Right cardiac atrium (tissue), 5 donors: Measurements from ENCODE around the gene ABCA13. TPM values are rescaled to one million over a fixed set of nuclear protein-coding genes. Genes with fewer than 3 reads are reported as not detected.

Experiments used
- ATAC-seq, 2 donors: fragments of 200-7000 bp; cut with Tn5 transposase; one replicate each; pipeline versions ENCODE4 v1.8.0 to v1.9.1; 2020; ENCODE audit warnings: moderate library complexity in 2 of 2, mild to moderate bottlenecking in 1 of 2
- DNase-seq, 3 donors: peaks; one replicate each; pipeline ENCODE4 v3.0.0-alpha.2; 2020
- H3K27ac ChIP-seq: one replicate; pipeline ENCODE4 v1.5.1; 2013; ENCODE audit warnings: mild to moderate bottlenecking, low read length, control low read depth, moderate library complexity
- H3K27me3 ChIP-seq: one replicate; pipeline ENCODE4 v1.6.1; 2013; ENCODE audit not compliant: control insufficient read depth, insufficient read depth
- H3K4me1 ChIP-seq: one replicate; pipeline ENCODE4 v1.6.1; 2013; ENCODE audit warnings: low read length; ENCODE audit not compliant: control insufficient read depth, insufficient read depth
- H3K4me3 ChIP-seq: one replicate; pipeline ENCODE4 v1.5.1; 2013; ENCODE audit warnings: low read length, control low read depth
- H3K9me3 ChIP-seq: one replicate; pipeline ENCODE4 v1.6.1; 2013; ENCODE audit warnings: low read length; ENCODE audit not compliant: control insufficient read depth
- WGBS: extraction: QIAGEN DNeasy Blood & Tissue Kit; methylation state at CpG from one replicate; pipeline ENCODE4 v1.1.7; 2013; 5-methylcytosine and 5-hydroxymethylcytosine counted together
- intact Hi-C, 4 donors: fragments of 100-400 bp; cut with DNase I; formaldehyde crosslinking; loops; one replicate each; pipeline versions ENCODE4 v1.11.0 to v1.14.0; 2022 to 2023
- polyA plus RNA-seq: library from polyadenylated mRNA; stranded (reverse); fragments of 200-250 nt; gene quantifications from one replicate; pipeline ENCODE4 v1.2.3, GENCODE V29; 2013
- total RNA-seq, 4 donors: library from RNA; stranded (reverse); fragmentation: NEBNext Ultra II Directional; extraction: Animal tissue kit (Norgen Biotek cat#: 25700); gene quantifications; one replicate each; pipeline ENCODE4 v1.2.1, GENCODE V29; 2021
- donor health status: healthy with polysubstance abuse.
- donor health status: DM: no; HTN: yes; CAD: no.
- donor health status: DM: no; HTN: no; CAD: no.
- donor health status: DM: no; HTN: yes; CAD: no; lungs with severe emphysema.
- donor health status: DM: yes; HTN: yes; CAD: no.

The ABCA13 gene
- total and polyA plus RNA-seq, 5 donors = not detected

GRCh38 chr7:48441848-48442492 lies 270.7 kb downstream of the ABCA13 start:
- 86% methylated on average over 8 of the region's 8 CpGs for WGBS
- H3K9me3 ChIP-seq = no peaks in the 10 kb centered on the region
- intact Hi-C loops = no loop called here

GRCh38 chr7:48443051-48443450 lies 271.8 kb downstream of the ABCA13 start:
- Histone ChIP-seq H3K9me3 (no peaks in the 10 kb centered on the region), H3K4me3 (no peak overlapping the region), H3K4me1 (no peaks in the 10 kb centered on the region), H3K27ac (no peak overlapping the region), H3K27me3 (no peaks in the 10 kb centered on the region)
- ATAC-seq (no peak), DNase-seq (no peak)
- intact Hi-C loops = no loop called here
- WGBS = 89% methylated on average over 5 of the region's 5 CpGs

More at GRCh38 chr7:48441848-48442492, 270.7 kb downstream of the ABCA13 start:
- no peak overlapping the region for H3K27ac ChIP-seq
- no peaks in the 10 kb centered on the region for H3K4me1 ChIP-seq
- H3K4me3 ChIP-seq = no peak overlapping the region
- ATAC-seq (no peak), DNase-seq (no peak)
- no peaks in the 10 kb centered on the region for H3K27me3 ChIP-seq

GRCh38 chr7:48446721-48447120 lies 275.5 kb downstream of the ABCA13 start:
- no peak for DNase-seq
- Histone ChIP-seq H3K9me3 (no peaks in the 10 kb centered on the region), H3K4me1 (no peaks in the 10 kb centered on the region), H3K4me3 (no peak overlapping the region), H3K27me3 (no peaks in the 10 kb centered on the region), H3K27ac (no peak overlapping the region)
- intact Hi-C loops = no loop called here
- ATAC-seq = no peak

- no peak for ATAC-seq
- no peak overlapping the region for H3K27ac ChIP-seq
- WGBS = 51% methylated on average over 1 of the region's 1 CpG
Observed at GRCh38 chr7:48452218-48452617, 281.0 kb downstream of the ABCA13 start.

GRCh38 chr7:48454750-48455192 lies 283.5 kb downstream of the ABCA13 start:
- WGBS = 86% methylated on average over 38 of the region's 38 CpGs
- H3K9me3 ChIP-seq = no peaks in the 10 kb centered on the region
- H3K27ac ChIP-seq = no peak overlapping the region
- no peaks in the 10 kb centered on the region for H3K4me1 ChIP-seq
- H3K27me3 ChIP-seq = no peaks in the 10 kb centered on the region
- intact Hi-C loops = loop anchor here in 1 of 4 donors (5.0 kb wide), 1 partner anchor 52 kb away; no protein-coding TSS in a partner anchor
- DNase-seq = peak in 2 of 3 donors; percentile 18 to 36
- peak in 1 of 2 donors; percentile 43 for ATAC-seq
- H3K4me3 ChIP-seq = no peak overlapping the region

More at GRCh38 chr7:48452218-48452617, 281.0 kb downstream of the ABCA13 start:
- Histone ChIP-seq H3K27me3 (no peaks in the 10 kb centered on the region), H3K4me1 (no peaks in the 10 kb centered on the region), H3K4me3 (no peak overlapping the region), H3K9me3 (no peaks in the 10 kb centered on the region)
- intact Hi-C loops = loop anchor here in 1 of 4 donors (5.0 kb wide), 1 partner anchor 50 kb away; no protein-coding TSS in a partner anchor
- no peak for DNase-seq

GRCh38 chr7:48455363-48455762 lies 284.1 kb downstream of the ABCA13 start:
- H3K27ac ChIP-seq = no peak overlapping the region
- no peak for ATAC-seq
- intact Hi-C loops = no loop called here
- H3K9me3 ChIP-seq = no peaks in the 10 kb centered on the region
- WGBS = 90% methylated on average over 17 of the region's 17 CpGs
- H3K4me1 ChIP-seq = no peaks in the 10 kb centered on the region
- no peak overlapping the region for H3K4me3 ChIP-seq
- no peaks in the 10 kb centered on the region for H3K27me3 ChIP-seq
- DNase-seq = no peak

GRCh38 chr7:48458701-48459524 lies 287.7 kb downstream of the ABCA13 start:
- intact Hi-C loops = no loop called here
- no peaks in the 10 kb centered on the region for H3K4me1 ChIP-seq
- WGBS = 78% methylated on average over 4 of the region's 4 CpGs
- no peak for DNase-seq
- H3K27me3 ChIP-seq = no peaks in the 10 kb centered on the region
- no peak for ATAC-seq
- H3K4me3 ChIP-seq = no peak overlapping the region
- H3K9me3 ChIP-seq = no peaks in the 10 kb centered on the region
- H3K27ac ChIP-seq = no peak overlapping the region

GRCh38 chr7:48466713-48467112 lies 295.5 kb downstream of the ABCA13 start:
- no peak overlapping the region for H3K4me3 ChIP-seq
- no peaks in the 10 kb centered on the region for H3K4me1 ChIP-seq
- WGBS = 83% methylated on average over 4 of the region's 4 CpGs
- H3K27me3 ChIP-seq = no peaks in the 10 kb centered on the region
- intact Hi-C loops = no loop called here
- H3K27ac ChIP-seq = no peak overlapping the region
- no peaks in the 10 kb centered on the region for H3K9me3 ChIP-seq
- DNase-seq (no peak), ATAC-seq (no peak)

- intact Hi-C loops = no loop called here
- Histone ChIP-seq H3K4me1 (no peaks in the 10 kb centered on the region), H3K27ac (no peak overlapping the region), H3K4me3 (no peak overlapping the region), H3K27me3 (no peaks in the 10 kb centered on the region), H3K9me3 (no peaks in the 10 kb centered on the region)
- WGBS = 66% methylated on average over 5 of the region's 5 CpGs
- no peak for DNase-seq
- ATAC-seq = no peak
Observed at GRCh38 chr7:48471196-48471595, 299.9 kb downstream of the ABCA13 start.

- Histone ChIP-seq H3K4me1 (no peaks in the 10 kb centered on the region), H3K27me3 (no peaks in the 10 kb centered on the region), H3K9me3 (no peaks in the 10 kb centered on the region), H3K27ac (no peak overlapping the region), H3K4me3 (no peak overlapping the region)
- intact Hi-C loops = no loop called here
- ATAC-seq (no peak), DNase-seq (no peak)
- 94% methylated on average over 4 of the region's 4 CpGs for WGBS
Observed at GRCh38 chr7:48472640-48473039, 301.4 kb downstream of the ABCA13 start.

GRCh38 chr7:48473205-48473865 lies 302.1 kb downstream of the ABCA13 start:
- no peak for DNase-seq
- no peak for ATAC-seq
- WGBS = 44% methylated on average over 6 of the region's 6 CpGs

More at GRCh38 chr7:48473205-48473865, 302.1 kb downstream of the ABCA13 start:
- Histone ChIP-seq H3K4me3 (no peak overlapping the region), H3K9me3 (no peaks in the 10 kb centered on the region), H3K27me3 (no peaks in the 10 kb centered on the region), H3K27ac (no peak overlapping the region), H3K4me1 (no peaks in the 10 kb centered on the region)
- intact Hi-C loops = no loop called here
